Activated CD4-positive, CD25-positive, alpha-beta regulatory T cell (primary cell): Measurements from ENCODE around the gene SRPK2.

Source experiments
- DNase-seq, 4 experiments: peaks; one replicate each; lab custom pipeline; 2025; lab: John Stamatoyannopoulos, UW

Gene SRPK2

GRCh38 chr7:105133986-105134655, 254.6 kb downstream of the SRPK2 start:
- DNase-seq, result no peak

- DNase-seq, result no peak
Observed at GRCh38 chr7:105133358-105133757, 255.4 kb downstream of the SRPK2 start.

GRCh38 chr7:105132835-105133234, 255.9 kb downstream of the SRPK2 start:
- no peak for DNase-seq

- no peak for DNase-seq
Observed at GRCh38 chr7:105132335-105132734, 256.4 kb downstream of the SRPK2 start.

GRCh38 chr7:105131890-105132289, 256.8 kb downstream of the SRPK2 start:
- no peak for DNase-seq

GRCh38 chr7:105131033-105131656, 257.6 kb downstream of the SRPK2 start:
- DNase-seq, result no peak

- DNase-seq, result no peak
Observed at GRCh38 chr7:105130580-105130979, 258.1 kb downstream of the SRPK2 start.

- no peak for DNase-seq
Observed at GRCh38 chr7:105130048-105130447, 258.7 kb downstream of the SRPK2 start.

GRCh38 chr7:105127179-105127578, 261.5 kb downstream of the SRPK2 start:
- DNase-seq, result no peak

GRCh38 chr7:105126436-105126975, 262.2 kb downstream of the SRPK2 start:
- DNase-seq, result no peak

- DNase-seq, result no peak
Observed at GRCh38 chr7:105125745-105126144, 263.0 kb downstream of the SRPK2 start.

GRCh38 chr7:105122619-105123018, 266.1 kb downstream of the SRPK2 start:
- DNase-seq, result no peak

GRCh38 chr7:105118612-105119600, 269.8 kb downstream of the SRPK2 start:
- DNase-seq, result no peak

GRCh38 chr7:105112440-105113418, 276.0 kb downstream of the SRPK2 start:
- no peak for DNase-seq

- DNase-seq, result no peak
Observed at GRCh38 chr7:105107458-105107857, 281.3 kb downstream of the SRPK2 start.

GRCh38 chr7:105106473-105106872, 282.2 kb downstream of the SRPK2 start:
- no peak for DNase-seq

GRCh38 chr7:105105579-105105978, 283.1 kb downstream of the SRPK2 start:
- DNase-seq, result no peak

GRCh38 chr7:105102557-105103352, 286.0 kb downstream of the SRPK2 start:
- no peak for DNase-seq

GRCh38 chr7:105101864-105102263, 286.9 kb downstream of the SRPK2 start:
- DNase-seq, result no peak

- DNase-seq, result no peak
Observed at GRCh38 chr7:105098863-105099515, 289.7 kb downstream of the SRPK2 start.
